ENCODE data around the gene LY6G6D.

- TF ChIP-seq, protein P1, sequence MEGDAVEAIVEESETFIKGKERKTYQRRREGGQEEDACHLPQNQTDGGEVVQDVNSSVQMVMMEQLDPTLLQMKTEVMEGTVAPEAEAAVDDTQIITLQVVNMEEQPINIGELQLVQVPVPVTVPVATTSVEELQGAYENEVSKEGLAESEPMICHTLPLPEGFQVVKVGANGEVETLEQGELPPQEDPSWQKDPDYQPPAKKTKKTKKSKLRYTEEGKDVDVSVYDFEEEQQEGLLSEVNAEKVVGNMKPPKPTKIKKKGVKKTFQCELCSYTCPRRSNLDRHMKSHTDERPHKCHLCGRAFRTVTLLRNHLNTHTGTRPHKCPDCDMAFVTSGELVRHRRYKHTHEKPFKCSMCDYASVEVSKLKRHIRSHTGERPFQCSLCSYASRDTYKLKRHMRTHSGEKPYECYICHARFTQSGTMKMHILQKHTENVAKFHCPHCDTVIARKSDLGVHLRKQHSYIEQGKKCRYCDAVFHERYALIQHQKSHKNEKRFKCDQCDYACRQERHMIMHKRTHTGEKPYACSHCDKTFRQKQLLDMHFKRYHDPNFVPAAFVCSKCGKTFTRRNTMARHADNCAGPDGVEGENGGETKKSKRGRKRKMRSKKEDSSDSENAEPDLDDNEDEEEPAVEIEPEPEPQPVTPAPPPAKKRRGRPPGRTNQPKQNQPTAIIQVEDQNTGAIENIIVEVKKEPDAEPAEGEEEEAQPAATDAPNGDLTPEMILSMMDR (conservative IDR thresholded peaks at IDR 0.05), result no peak
- no peak for TF ChIP-seq ZFX (IDR thresholded peaks at IDR 0.05)
These were observed 13.3 kb upstream of the LY6G6D start for GRCh38 chr6:31701666-31702404.
